HepG2 (cell line): ENCODE measurements around the gene ZNF846. TPM values are rescaled to one million over a fixed set of nuclear protein-coding genes. Genes with fewer than 3 reads are reported as not detected.

Experiments used
- ATAC-seq: fragments of 200-7000 bp; cut with Tn5 transposase; 3 replicates; pipeline ENCODE4 v1.9.1; 2020; ENCODE audit warnings: mild to moderate bottlenecking, moderate library complexity
- BruUV-seq: library from RNA; stranded (reverse); fragments of 400-500 nt; replicated peaks from 2 replicates; lab custom pipeline; 2021; lab: Mats Ljungman, UMichigan
- CTCF ChIA-PET: fragments of 300-600 bp; formaldehyde crosslinking; extraction: SDS; loops from one replicate; lab custom pipeline; 2021; ENCODE audit warnings: low total read pairs, inconsistent platforms, low intra/inter-chr PET ratio; lab: Yijun Ruan, JAX
- POLR2A ChIA-PET: fragments of 350-600 bp; sonication (Branson Sonifier 250); formaldehyde crosslinking; loops from one replicate; lab custom pipeline; 2020; ENCODE audit warnings: antibody characterized with exemption, inconsistent platforms; lab: Yijun Ruan, JAX
- DNase-seq: peaks from one replicate; pipeline ENCODE4 v3.0.0-alpha.2; 2015; ENCODE audit warnings: low spot score
- FAIRE-seq: peaks from 3 replicates; lab custom pipeline; 2011; peaks lifted over from hg19 to GRCh38; lab: Jason Lieb, UNC
- H2AFZ ChIP-seq: one replicate; pipeline ENCODE4 v1.6.1; 2011; ENCODE audit warnings: low read length, inconsistent platforms
- H3K27ac ChIP-seq: fragments of 300-600 bp; 3 replicates; pipeline ENCODE4 v1.8.0; 2011; ENCODE audit warnings: mixed run types, mild to moderate bottlenecking, mixed read lengths, low read length, inconsistent platforms; ENCODE audit not compliant: insufficient read depth; ENCODE audit errors: extremely low read length
- H3K27me3 ChIP-seq, 2 experiments: fragments of 200-600 bp in 1 of 2; 2 replicates in 1 of 2; 3 replicates in 1 of 2; pipeline versions ENCODE4 v1.6.0 to v1.8.0; 2011; ENCODE audit warnings: low read length in 2 of 2, mild to moderate bottlenecking in 2 of 2, moderate library complexity in 2 of 2, inconsistent platforms in 1 of 2; ENCODE audit not compliant: insufficient read depth in 2 of 2, control insufficient read depth in 1 of 2
- H3K36me3 ChIP-seq, 2 experiments: fragments of 200-600 bp in 1 of 2; replicated peaks in 1 of 2; 2 replicates in 1 of 2; 3 replicates in 1 of 2; pipeline versions ENCODE4 v1.5.1 to v1.8.0; 2011; ENCODE audit warnings: low read length in 2 of 2, inconsistent platforms in 1 of 2; ENCODE audit not compliant: insufficient read depth in 2 of 2, control insufficient read depth in 1 of 2
- H3K4me1 ChIP-seq: 2 replicates; pipeline ENCODE4 v1.5.1; 2012; ENCODE audit warnings: low read length, inconsistent platforms; ENCODE audit not compliant: insufficient read depth
- H3K4me2 ChIP-seq: 2 replicates; pipeline ENCODE4 v1.6.0; 2011; ENCODE audit warnings: low read depth, low read length, inconsistent platforms
- H3K4me3 ChIP-seq, 3 experiments: fragments of 200-600 bp in 1 of 3; sonication (generic), shearing (Covaris generic) in 1 of 3; replicated peaks in 1 of 3; 2 replicates each; pipeline ENCODE4 v1.5.1; 2011 to 2016; ENCODE audit warnings: low read length in 3 of 3, inconsistent platforms in 2 of 3, low read depth in 2 of 3, mild to moderate bottlenecking in 2 of 3, control low read depth in 1 of 3, mixed read lengths in 1 of 3; ENCODE audit not compliant: insufficient read depth in 1 of 3
- H3K79me2 ChIP-seq: one replicate; pipeline ENCODE4 v1.6.1; 2011; ENCODE audit warnings: low read length, inconsistent platforms; ENCODE audit not compliant: insufficient read depth
- H3K9ac ChIP-seq: 2 replicates; pipeline ENCODE4 v1.6.0; 2011; ENCODE audit warnings: mild to moderate bottlenecking, low read depth, low read length, inconsistent platforms; ENCODE audit not compliant: insufficient read depth
- H3K9me3 ChIP-seq: 2 replicates; pipeline ENCODE4 v1.5.1; 2012; ENCODE audit warnings: mild to moderate bottlenecking, low read length
- H4K20me1 ChIP-seq: 2 replicates; pipeline ENCODE4 v1.6.0; 2011; ENCODE audit warnings: inconsistent platforms, mild to moderate bottlenecking, low read length, moderate library complexity; ENCODE audit not compliant: insufficient read depth
- BRD4 ChIP-seq: sonication (generic); formaldehyde crosslinking; IDR thresholded peaks from 2 replicates; pipeline ENCODE4 v1.4.0; 2020; ENCODE audit warnings: missing genetic modification reagents
- CC2D1A ChIP-seq: sonication (generic); formaldehyde crosslinking; IDR thresholded peaks from 2 replicates; pipeline ENCODE4 v1.8.1; 2023; ENCODE audit warnings: mild to moderate bottlenecking, missing genetic modification reagents
- ETS1 ChIP-seq: sonication (generic); formaldehyde crosslinking; IDR thresholded peaks from 2 replicates; pipeline ENCODE4 v1.4.0; 2020; ENCODE audit warnings: missing genetic modification reagents
- IKZF5 ChIP-seq: IDR thresholded peaks from 2 replicates; pipeline ENCODE4 v1.6.1; 2018; ENCODE audit warnings: missing genetic modification reagents, mild to moderate bottlenecking, missing compliant biosample characterization
- IRF2 ChIP-seq: IDR thresholded peaks from 2 replicates; pipeline ENCODE4 v1.6.1; 2018; ENCODE audit warnings: missing genetic modification reagents, missing compliant biosample characterization
- MAF1 ChIP-seq: sonication (generic); formaldehyde crosslinking; IDR thresholded peaks from 2 replicates; pipeline ENCODE4 v1.5.0; 2020; ENCODE audit warnings: missing genetic modification reagents, borderline replicate concordance
- MXI1 ChIP-seq: IDR thresholded peaks from 3 replicates; pipeline ENCODE4 v1.6.1; 2012; ENCODE audit warnings: low read depth, low read length, inconsistent platforms, borderline replicate concordance
- NFYC ChIP-seq: IDR thresholded peaks from 2 replicates; pipeline ENCODE4 v1.6.1; 2016; ENCODE audit warnings: missing genetic modification reagents, missing compliant biosample characterization
- SAP130 ChIP-seq: IDR thresholded peaks from 2 replicates; pipeline ENCODE4 v1.6.1; 2016; ENCODE audit warnings: low read depth
- TFDP2 ChIP-seq: sonication (generic); formaldehyde crosslinking; IDR thresholded peaks from 2 replicates; pipeline ENCODE4 v1.4.0; 2020; ENCODE audit warnings: missing genetic modification reagents
- ZBTB20 ChIP-seq: sonication (generic); formaldehyde crosslinking; IDR thresholded peaks from 2 replicates; pipeline ENCODE4 v1.8.1; 2023; ENCODE audit warnings: missing genetic modification reagents, low read depth, mild to moderate bottlenecking, borderline replicate concordance
- ZNF34 ChIP-seq: sonication (generic); formaldehyde crosslinking; IDR thresholded peaks from 2 replicates; pipeline ENCODE4 v1.4.0; 2020; ENCODE audit warnings: mild to moderate bottlenecking, missing genetic modification reagents, borderline replicate concordance
- ZNF432 ChIP-seq: sonication (generic); formaldehyde crosslinking; IDR thresholded peaks from 2 replicates; pipeline ENCODE4 v1.5.0; 2020; ENCODE audit warnings: missing genetic modification reagents, mild to moderate bottlenecking, borderline replicate concordance
- ZNF496 ChIP-seq: sonication (generic); formaldehyde crosslinking; IDR thresholded peaks from 2 replicates; pipeline ENCODE4 v1.8.1; 2023; ENCODE audit warnings: mild to moderate bottlenecking, moderate library complexity, missing genetic modification reagents; ENCODE audit not compliant: insufficient replicate concordance
- ZNF549 ChIP-seq: sonication (generic); formaldehyde crosslinking; IDR thresholded peaks from 2 replicates; pipeline ENCODE4 v1.5.0; 2020; ENCODE audit warnings: missing genetic modification reagents
- ZNF558 ChIP-seq: sonication (generic); formaldehyde crosslinking; IDR thresholded peaks from 2 replicates; pipeline ENCODE4 v1.9.0; 2022; ENCODE audit warnings: mild to moderate bottlenecking, missing genetic modification reagents, borderline replicate concordance
- ZNF800 ChIP-seq: sonication (generic); formaldehyde crosslinking; IDR thresholded peaks from 2 replicates; pipeline ENCODE4 v1.4.0; 2020; ENCODE audit warnings: missing genetic modification reagents
- ZSCAN25 ChIP-seq: sonication (generic); formaldehyde crosslinking; IDR thresholded peaks from 2 replicates; pipeline ENCODE4 v1.8.0; 2022; ENCODE audit warnings: mild to moderate bottlenecking, missing genetic modification reagents
- WGBS: methylation state at CpG from one replicate; pipeline ENCODE4 v1.1.6; 2017; ENCODE audit warnings: low lambda C conversion rate; 5-methylcytosine and 5-hydroxymethylcytosine counted together
- in situ Hi-C: cut with HindIII; loops from 2 replicates; pipeline ENCODE4 v1.10.0; 2017; ENCODE audit warnings: low pct_unique_long_range_greater_than_20kb; ENCODE audit not compliant: extremely low pct_ligation_motif_present
- intact Hi-C: fragments of 100-400 bp; cut with micrococcal nuclease; formaldehyde crosslinking; loops from one replicate; pipeline ENCODE4 v1.10.0; 2022; ENCODE audit not compliant: unreplicated experiment
- polyA plus RNA-seq, 8 experiments: library from polyadenylated mRNA; depleted of rRNA in 3 of 8; stranded (reverse) in 7 of 8; unstranded in 1 of 8; fragments of >200 nt; fragmentation: Illumina TruSeq in 4 of 8; extraction: Trizol in 4 of 8; gene quantifications; 2 replicates each; pipeline versions ENCODE4 v1.2.1 to v1.2.3, GENCODE V29; 2011 to 2016; ENCODE audit warnings: low read depth in 4 of 8, missing spikeins in 1 of 8, mixed read lengths in 1 of 8; ENCODE audit not compliant: insufficient read depth in 1 of 8
- total RNA-seq, 5 experiments: library from RNA; depleted of rRNA; stranded (reverse); fragments of >200 nt; fragmentation: Illumina TruSeq; extraction: Trizol; gene quantifications; 2 replicates each; pipeline ENCODE4 v1.2.3, GENCODE V29; 2016; ENCODE audit warnings: low read depth in 1 of 5

The ZNF846 gene
- total and polyA plus RNA-seq, 2 of the 13 experiments (the other 11 are each of a cell fraction or from before 2014, with no cell fraction given): 4.8 to 5.4 TPM

DNA sequence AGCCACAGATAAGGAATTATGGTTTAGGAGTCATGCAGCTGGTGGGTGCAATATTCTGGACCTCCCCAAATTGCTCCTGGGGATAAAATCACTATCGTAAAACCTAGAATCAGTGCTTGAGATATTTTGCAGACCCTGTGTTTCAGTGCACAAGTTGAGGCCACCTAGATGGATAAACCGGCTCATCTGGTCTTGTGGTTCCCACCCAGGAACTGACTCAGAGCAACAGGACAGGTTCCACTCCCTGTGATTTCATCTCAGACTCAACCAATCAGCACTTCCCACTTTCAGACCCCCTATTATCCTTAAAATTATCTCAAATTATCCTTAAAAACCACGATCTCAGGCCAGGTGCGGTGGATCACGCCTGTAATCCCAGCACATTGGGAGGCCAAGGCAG lies 29.3 kb upstream of the ZNF846 start (continued):
- TF ChIP-seq ETS1 (CRISPR knock-in tag) (no peak), ZNF432 (CRISPR knock-in tag) (no peak), BRD4 (CRISPR knock-in tag) (no peak), ZBTB20 (CRISPR knock-in tag) (no peak), ZNF558 (CRISPR knock-in tag) (no peak)

DNA sequence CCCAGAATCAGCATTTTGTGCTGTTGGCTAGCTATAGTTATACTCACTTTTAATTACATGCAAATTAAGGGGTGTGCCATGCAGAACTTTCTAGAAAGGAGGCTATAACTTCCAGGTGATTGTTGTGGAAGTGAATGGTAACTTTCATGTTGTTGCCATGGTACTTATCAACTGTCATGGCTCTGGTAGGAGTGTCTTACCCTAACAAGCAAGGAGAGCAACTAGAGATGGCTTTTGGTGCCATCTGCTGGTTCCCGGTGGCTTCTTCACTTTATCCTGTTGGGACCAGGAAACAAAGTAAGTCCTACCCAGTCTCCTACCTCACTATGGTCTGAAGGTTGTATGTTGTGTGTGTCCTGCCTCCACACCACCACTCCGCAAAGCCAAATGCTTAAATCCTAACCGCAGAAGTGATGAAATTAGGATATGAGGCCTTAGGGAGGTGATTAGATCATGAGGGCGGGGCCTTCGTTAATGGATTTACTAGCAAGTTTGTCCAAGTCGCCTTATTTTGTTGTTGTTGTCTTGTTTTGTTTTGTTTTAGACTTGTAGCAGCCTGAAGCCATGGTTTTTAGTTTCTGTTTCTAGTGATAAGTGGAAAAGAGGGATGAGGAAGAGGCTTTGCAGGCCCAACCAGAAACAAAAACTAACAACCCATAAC lies 27.7 kb upstream of the ZNF846 start:
- FAIRE-seq (peak; percentile 96), ATAC-seq (peak; percentile 71), DNase-seq (peak; percentile 86)
- CTCF ChIA-PET: interaction anchor here (1.3 to 2.7 kb wide), 3 partner anchors 171 to 590 kb away, joined by 5 to 50 read pairs (median 15); no protein-coding TSS in a partner anchor
- Histone ChIP-seq H4K20me1 (no peaks in the 10 kb centered on the region), H2AFZ (no peak overlapping the region), H3K4me3 (no peak overlapping the region), H3K27ac (no peak overlapping the region), H3K4me2 (no peak overlapping the region), H3K36me3 (no peaks in the 10 kb centered on the region), H3K4me1 (0 out of 2 replicates have a peak, but pooled peaks cover under 1% of the 10 kb centered on the region), H3K9me3 (no peaks in the 10 kb centered on the region), H3K9ac (no peak overlapping the region), H3K79me2 (no peaks in the 10 kb centered on the region), H3K27me3 (no peaks in the 10 kb centered on the region)
- POLR2A ChIA-PET: no interaction called here
- intact Hi-C loops (loop anchor here (2.0 to 10.0 kb wide), 2 partner anchors 209 to 481 kb away; no protein-coding TSS in a partner anchor), in situ Hi-C loops (loop anchor here (5.0 to 25.0 kb wide), 2 partner anchors 484 to 659 kb away; partner anchors contain the start of genes OR7G3 and ZNF317)
- BruUV-seq: no TSS peak
- 53% methylated on average over 6 of the region's 6 CpGs for WGBS
- peak; percentile 24; the same call in 1 of the 3 replicates for TF ChIP-seq MXI1
- 0 out of 2 replicates have a peak, but pooled peaks have one; percentile 26 for TF ChIP-seq IRF2 (CRISPR knock-in tag)
- no peak for TF ChIP-seq ZNF800 (CRISPR knock-in tag)
- TF ChIP-seq ZNF496 (CRISPR knock-in tag): no peak
- TF ChIP-seq SAP130 (CRISPR knock-in tag): peak; percentile 46; the same call in 1 of the 2 replicates
- TF ChIP-seq MAF1: no peak
- TF ChIP-seq IKZF5 (CRISPR knock-in tag): 0 out of 2 replicates have a peak, but pooled peaks have one; percentile 34
- TF ChIP-seq ZNF549 (CRISPR knock-in tag): no peak
- TF ChIP-seq ZNF34 (CRISPR knock-in tag): no peak
- no peak for TF ChIP-seq TFDP2
- no peak for TF ChIP-seq ZSCAN25
- TF ChIP-seq NFYC (CRISPR knock-in tag): no peak
- no peak for TF ChIP-seq CC2D1A (CRISPR knock-in tag)
